Neutrophil (primary cell): Measurements from ENCODE around the gene OVCH2.

Source experiments
- H3K27ac ChIP-seq: fragments of 200-600 bp; sonication (generic); 2 replicates; pipeline ENCODE4 v1.5.1; 2016; ENCODE audit warnings: mild to moderate bottlenecking, moderate library complexity
- H3K27me3 ChIP-seq: fragments of 200-600 bp; sonication (generic); 2 replicates; pipeline ENCODE4 v1.6.0; 2016; ENCODE audit warnings: mild to moderate bottlenecking
- H3K36me3 ChIP-seq: fragments of 200-600 bp; sonication (generic); 2 replicates; pipeline ENCODE4 v1.5.1; 2017
- H3K4me1 ChIP-seq, 2 experiments: fragments of 200-600 bp in 1 of 2; sonication (generic) in 1 of 2; 1 replicate in 1 of 2; 2 replicates in 1 of 2; pipeline versions ENCODE4 v1.5.1 to v1.6.1; 2013 to 2016; ENCODE audit warnings: low read depth in 1 of 2, low read length in 1 of 2, mild to moderate bottlenecking in 1 of 2, moderate library complexity in 1 of 2; ENCODE audit not compliant: control insufficient read depth in 1 of 2, insufficient read depth in 1 of 2
- H3K4me3 ChIP-seq, 2 experiments: fragments of 200-600 bp in 1 of 2; sonication (generic) in 1 of 2; 1 replicate in 1 of 2; 2 replicates in 1 of 2; pipeline ENCODE4 v1.5.1; 2013 to 2016; ENCODE audit warnings: low read depth in 1 of 2, low read length in 1 of 2, mild to moderate bottlenecking in 1 of 2, moderate library complexity in 1 of 2
- H3K9me3 ChIP-seq: fragments of 200-600 bp; sonication (generic); 2 replicates; pipeline ENCODE4 v1.5.1; 2016
- TF ChIP-seq, protein P1 (sequence below): fragments of 200-600 bp; sonication (generic); IDR thresholded peaks from 2 replicates; pipeline ENCODE4 v1.5.1; 2016; ENCODE audit warnings: antibody characterized with exemption

The OVCH2 gene

GRCh38 chr11:7655253-7656217 is 50.7 kb downstream of the OVCH2 start:
- Histone ChIP-seq H3K27ac (no peak overlapping the region), H3K4me1 (no peaks in the 10 kb centered on the region), H3K27me3 (no peaks in the 10 kb centered on the region), H3K9me3 (no peaks in the 10 kb centered on the region), H3K4me3 (no peak overlapping the region), H3K36me3 (peaks cover 64% of the 10 kb centered on the region)
- TF ChIP-seq, protein P1, sequence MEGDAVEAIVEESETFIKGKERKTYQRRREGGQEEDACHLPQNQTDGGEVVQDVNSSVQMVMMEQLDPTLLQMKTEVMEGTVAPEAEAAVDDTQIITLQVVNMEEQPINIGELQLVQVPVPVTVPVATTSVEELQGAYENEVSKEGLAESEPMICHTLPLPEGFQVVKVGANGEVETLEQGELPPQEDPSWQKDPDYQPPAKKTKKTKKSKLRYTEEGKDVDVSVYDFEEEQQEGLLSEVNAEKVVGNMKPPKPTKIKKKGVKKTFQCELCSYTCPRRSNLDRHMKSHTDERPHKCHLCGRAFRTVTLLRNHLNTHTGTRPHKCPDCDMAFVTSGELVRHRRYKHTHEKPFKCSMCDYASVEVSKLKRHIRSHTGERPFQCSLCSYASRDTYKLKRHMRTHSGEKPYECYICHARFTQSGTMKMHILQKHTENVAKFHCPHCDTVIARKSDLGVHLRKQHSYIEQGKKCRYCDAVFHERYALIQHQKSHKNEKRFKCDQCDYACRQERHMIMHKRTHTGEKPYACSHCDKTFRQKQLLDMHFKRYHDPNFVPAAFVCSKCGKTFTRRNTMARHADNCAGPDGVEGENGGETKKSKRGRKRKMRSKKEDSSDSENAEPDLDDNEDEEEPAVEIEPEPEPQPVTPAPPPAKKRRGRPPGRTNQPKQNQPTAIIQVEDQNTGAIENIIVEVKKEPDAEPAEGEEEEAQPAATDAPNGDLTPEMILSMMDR, result no peak

- Histone ChIP-seq H3K27ac (no peak overlapping the region), H3K27me3 (no peaks in the 10 kb centered on the region), H3K36me3 (peaks cover 77% of the 10 kb centered on the region), H3K4me1 (no peaks in the 10 kb centered on the region), H3K4me3 (no peak overlapping the region), H3K9me3 (no peaks in the 10 kb centered on the region)
- TF ChIP-seq, protein P1, result no peak
Measured at GRCh38 chr11:7654195-7654705, 52.0 kb downstream of the OVCH2 start.

DNA sequence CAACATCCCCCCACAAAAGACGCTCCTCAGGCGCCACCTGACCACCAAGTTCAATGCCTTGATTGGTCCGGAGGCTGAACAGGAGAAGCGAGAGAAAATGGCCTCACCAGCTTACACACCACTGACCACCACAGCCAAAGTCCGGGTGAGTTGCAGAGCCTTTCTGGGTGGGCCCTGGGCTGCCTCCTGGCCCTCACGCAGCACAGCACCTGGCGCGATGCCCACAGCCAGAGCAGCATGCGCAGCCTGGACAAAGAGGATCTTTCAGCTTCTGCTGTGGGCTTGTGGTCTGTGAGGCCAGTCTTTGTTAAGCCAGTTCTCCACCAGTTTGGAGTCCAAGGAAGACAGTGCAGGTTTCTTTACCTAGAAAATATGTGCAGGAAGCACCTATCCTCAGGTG is 54.6 kb downstream of the OVCH2 start:
- TF ChIP-seq, protein P1, result no peak
- Histone ChIP-seq H3K36me3 (peaks cover 82% of the 10 kb centered on the region), H3K9me3 (no peaks in the 10 kb centered on the region)

DNA sequence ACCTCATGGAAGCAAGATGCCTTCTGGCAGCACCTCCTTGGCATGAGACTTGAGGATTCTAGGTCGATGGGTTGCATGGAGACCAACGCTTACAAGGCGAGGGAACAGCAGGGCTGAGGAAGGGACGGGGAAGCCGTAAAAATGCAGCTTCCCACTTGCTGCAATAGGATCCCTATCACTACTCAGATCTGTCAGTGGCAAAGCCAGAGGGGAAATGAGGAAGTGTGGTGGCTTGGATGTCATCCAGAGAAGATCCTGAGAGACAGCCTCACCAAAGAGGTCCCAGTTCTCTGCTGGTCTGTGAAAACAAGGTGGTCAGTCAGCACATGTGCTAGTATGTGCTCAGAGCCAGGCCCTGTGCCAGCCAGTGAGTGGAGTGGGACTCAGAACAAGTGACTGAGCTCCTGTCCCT is 55.1 kb downstream of the OVCH2 start:
- H3K4me1 ChIP-seq, result no peaks in the 10 kb centered on the region
- no peaks in the 10 kb centered on the region for H3K27me3 ChIP-seq
- no peak overlapping the region for H3K27ac ChIP-seq
- H3K4me3 ChIP-seq, result no peak overlapping the region
- no peaks in the 10 kb centered on the region for H3K9me3 ChIP-seq
- H3K36me3 ChIP-seq, result peaks cover 79% of the 10 kb centered on the region
- TF ChIP-seq, protein P1, result no peak

More for the DNA sequence above, 54.6 kb downstream of the OVCH2 start:
- H3K27ac ChIP-seq, result no peak overlapping the region
- H3K4me1 ChIP-seq, result no peaks in the 10 kb centered on the region
- no peaks in the 10 kb centered on the region for H3K27me3 ChIP-seq
- no peak overlapping the region for H3K4me3 ChIP-seq

GRCh38 chr11:7648264-7648663 is 58.0 kb downstream of the OVCH2 start:
- no peaks in the 10 kb centered on the region for H3K9me3 ChIP-seq
- TF ChIP-seq, protein P1, result no peak
- no peaks in the 10 kb centered on the region for H3K4me1 ChIP-seq
- no peak overlapping the region for H3K4me3 ChIP-seq
- no peaks in the 10 kb centered on the region for H3K27me3 ChIP-seq
- H3K36me3 ChIP-seq, result peaks cover 57% of the 10 kb centered on the region
- no peak overlapping the region for H3K27ac ChIP-seq
